Keratinocyte (primary cell): ENCODE results near the gene PPARGC1A. TPM values are rescaled to one million over a fixed set of nuclear protein-coding genes. Genes with fewer than 3 reads are reported as not detected.

Source experiments
- DNase-seq: peaks from one replicate; pipeline ENCODE4 v3.0.0-alpha.2; 2011; ENCODE audit warnings: low read depth, missing footprints, low spot score
- FAIRE-seq: peaks from 2 replicates; lab custom pipeline; 2011; peaks lifted over from hg19 to GRCh38; lab: Jason Lieb, UNC
- H2AFZ ChIP-seq: 2 replicates; pipeline ENCODE4 v1.6.0; 2012; ENCODE audit warnings: low read length, control low read depth, inconsistent platforms; ENCODE audit not compliant: control insufficient read depth
- H3K27ac ChIP-seq: 2 replicates; pipeline ENCODE4 v1.5.1; 2011; ENCODE audit warnings: low read length; ENCODE audit not compliant: control insufficient read depth, insufficient read depth
- H3K27me3 ChIP-seq: 3 replicates; pipeline ENCODE4 v1.6.0; 2011; ENCODE audit warnings: low read length; ENCODE audit not compliant: control insufficient read depth, insufficient read depth; ENCODE audit errors: extremely low read depth
- H3K36me3 ChIP-seq, 2 experiments: 2 replicates in 1 of 2; 3 replicates in 1 of 2; pipeline ENCODE4 v1.5.1; 2011; ENCODE audit warnings: low read length in 2 of 2, mild to moderate bottlenecking in 1 of 2; ENCODE audit not compliant: control insufficient read depth in 2 of 2, insufficient read depth in 2 of 2; ENCODE audit errors: extremely low read depth in 1 of 2
- H3K4me1 ChIP-seq: 3 replicates; pipeline ENCODE4 v1.5.1; 2011; ENCODE audit warnings: low read length; ENCODE audit not compliant: control insufficient read depth, insufficient read depth; ENCODE audit errors: extremely low read depth
- H3K4me2 ChIP-seq: 3 replicates; pipeline ENCODE4 v1.6.0; 2011; ENCODE audit warnings: low read depth, low read length; ENCODE audit not compliant: control insufficient read depth, insufficient read depth; ENCODE audit errors: extremely low read depth
- H3K4me3 ChIP-seq, 3 experiments: fragments of 200-600 bp in 1 of 3; sonication (generic) in 1 of 3; 2 replicates in 2 of 3; 3 replicates in 1 of 3; pipeline ENCODE4 v1.5.1; 2011 to 2016; ENCODE audit warnings: low read length in 3 of 3, mild to moderate bottlenecking in 3 of 3, control low read depth in 2 of 3, inconsistent platforms in 1 of 3, low read depth in 1 of 3, mixed read lengths in 1 of 3, mixed run types in 1 of 3, moderate library complexity in 1 of 3; ENCODE audit not compliant: control insufficient read depth in 2 of 3, insufficient read depth in 2 of 3; ENCODE audit errors: extremely low read depth in 1 of 3
- H3K79me2 ChIP-seq: 2 replicates; pipeline ENCODE4 v1.6.0; 2012; ENCODE audit warnings: low read length; ENCODE audit not compliant: control insufficient read depth, insufficient read depth
- H3K9ac ChIP-seq: 3 replicates; pipeline ENCODE4 v1.6.0; 2011; ENCODE audit warnings: low read length; ENCODE audit not compliant: control insufficient read depth, insufficient read depth; ENCODE audit errors: extremely low read depth
- H3K9me1 ChIP-seq: 3 replicates; pipeline ENCODE4 v1.6.0; 2011; ENCODE audit warnings: low read length; ENCODE audit not compliant: control insufficient read depth, insufficient read depth; ENCODE audit errors: extremely low read depth
- H3K9me3 ChIP-seq: 2 replicates; pipeline ENCODE4 v1.5.1; 2012; ENCODE audit warnings: low read depth, low read length; ENCODE audit not compliant: control insufficient read depth
- H4K20me1 ChIP-seq: 3 replicates; pipeline ENCODE4 v1.6.0; 2011; ENCODE audit warnings: low read length; ENCODE audit not compliant: control insufficient read depth, insufficient read depth; ENCODE audit errors: extremely low read depth
- CTCF ChIP-seq, 3 experiments: IDR thresholded peaks in 1 of 3; conservative IDR thresholded peaks in 1 of 3; optimal IDR thresholded peaks in 1 of 3; 2 replicates in 2 of 3; 3 replicates in 1 of 3; pipeline versions ENCODE3 to v1.5.1; 2011; ENCODE audit warnings: low read length in 3 of 3, mild to moderate bottlenecking in 3 of 3, moderate library complexity in 2 of 3, control low read depth in 1 of 3, inconsistent platforms in 1 of 3; ENCODE audit not compliant: insufficient read depth in 2 of 3; ENCODE audit errors: extremely low read depth in 1 of 3
- EZH2 ChIP-seq: IDR thresholded peaks from one replicate; pipeline ENCODE4 v1.6.1; 2012; ENCODE audit warnings: inconsistent platforms, mild to moderate bottlenecking, low read length, moderate library complexity
- dilution Hi-C: fragments of 300-500 bp; cut with MboI; formaldehyde crosslinking; loops from one replicate; pipeline ENCODE4 v1.7.0; 2020; ENCODE audit warnings: low sequenced_read_pairs; ENCODE audit not compliant: extremely low pct_ligation_motif_present
- polyA plus RNA-seq, 5 experiments: library from polyadenylated mRNA; depleted of rRNA in 3 of 5; stranded (reverse) in 3 of 5; stranded (forward) in 1 of 5; unstranded in 1 of 5; fragments of >200 nt; gene quantifications; 1 replicate in 1 of 5; 2 replicates in 3 of 5; 3 replicates in 1 of 5; pipeline versions ENCODE4 v1.2.1 to v1.2.3, GENCODE V29; 2011 to 2012; ENCODE audit warnings: missing spikeins in 2 of 5, low read depth in 1 of 5, low replicate concordance in 1 of 5

Gene PPARGC1A
- polyA plus RNA-seq, 1 donor (not counting 4 experiments of a cell fraction or from before 2014, with no cell fraction given), result 0.18 TPM

- FAIRE-seq, result no peak
- peaks cover 3% of the 10 kb centered on the region for H3K27me3 ChIP-seq
- H4K20me1 ChIP-seq, result no peaks in the 10 kb centered on the region
- no peak overlapping the region for H3K9ac ChIP-seq
- H3K9me1 ChIP-seq, result no peaks in the 10 kb centered on the region
- H3K4me1 ChIP-seq, result no peaks in the 10 kb centered on the region
- H3K79me2 ChIP-seq, result no peaks in the 10 kb centered on the region
- TF ChIP-seq EZH2 (no peak), CTCF (optimal IDR thresholded peaks at IDR 0.05 in 1 of 3, IDR thresholded peaks at IDR 0.05 in 1 of 3, conservative IDR thresholded peaks at IDR 0.05 in 1 of 3; ENCODE audit: extremely low read depth in 1 of 3, insufficient read depth in 2 of 3, low read length in 3 of 3) (no peak)
- no peaks in the 10 kb centered on the region for H3K9me3 ChIP-seq
- no peak overlapping the region for H3K4me2 ChIP-seq
- no peak overlapping the region for H3K27ac ChIP-seq
- no peak for DNase-seq
- H3K36me3 ChIP-seq, result no peaks in the 10 kb centered on the region
- dilution Hi-C loops, result no loop called here
- no peak overlapping the region for H3K4me3 ChIP-seq
- no peak overlapping the region for H2AFZ ChIP-seq
Measured at GRCh38 chr4:23873717-23874535, 15.9 kb downstream of the PPARGC1A start.

- no peaks in the 10 kb centered on the region for H4K20me1 ChIP-seq
- H3K79me2 ChIP-seq, result no peaks in the 10 kb centered on the region
- no peak overlapping the region for H3K27ac ChIP-seq
- no peaks in the 10 kb centered on the region for H3K4me1 ChIP-seq
- no peaks in the 10 kb centered on the region for H3K9me1 ChIP-seq
- no peak for TF ChIP-seq EZH2
- TF ChIP-seq CTCF (optimal IDR thresholded peaks at IDR 0.05 in 1 of 3, IDR thresholded peaks at IDR 0.05 in 1 of 3, conservative IDR thresholded peaks at IDR 0.05 in 1 of 3; ENCODE audit: extremely low read depth in 1 of 3, insufficient read depth in 2 of 3, low read length in 3 of 3), result no peak
- no peak overlapping the region for H3K4me3 ChIP-seq
- DNase-seq (no peak), FAIRE-seq (no peak)
- H3K36me3 ChIP-seq, result no peaks in the 10 kb centered on the region
- dilution Hi-C loops, result no loop called here
- H3K9me3 ChIP-seq, result no peaks in the 10 kb centered on the region
- H3K27me3 ChIP-seq, result peaks cover 3% of the 10 kb centered on the region
- H3K4me2 ChIP-seq, result no peak overlapping the region
- H2AFZ ChIP-seq, result no peak overlapping the region
- H3K9ac ChIP-seq, result no peak overlapping the region
Measured at GRCh38 chr4:23871426-23871825, 18.4 kb downstream of the PPARGC1A start.
